Endothelial cell (in vitro differentiated cells): ENCODE measurements around the gene CENPM. TPM values are rescaled to one million over a fixed set of nuclear protein-coding genes. Genes with fewer than 3 reads are reported as not detected.

Source experiments
- DNase-seq: peaks from one replicate; pipeline ENCODE4 v3.0.0; 2021; ENCODE audit warnings: low spot score
- H3K27ac Mint-ChIP-seq: one replicate; pipeline ENCODE4 v1.8.0; 2021; ENCODE audit warnings: mixed read lengths, inconsistent platforms; ENCODE audit not compliant: unreplicated experiment
- H3K27me3 Mint-ChIP-seq: one replicate; pipeline ENCODE4 v1.8.0; 2021; ENCODE audit warnings: mild to moderate bottlenecking, moderate library complexity, mixed read lengths, inconsistent platforms; ENCODE audit not compliant: unreplicated experiment
- H3K36me3 Mint-ChIP-seq: one replicate; pipeline ENCODE4 v1.8.0; 2021; ENCODE audit warnings: mild to moderate bottlenecking, low read depth, mixed read lengths, inconsistent platforms; ENCODE audit not compliant: unreplicated experiment
- H3K4me1 Mint-ChIP-seq: one replicate; pipeline ENCODE4 v1.8.0; 2021; ENCODE audit warnings: mild to moderate bottlenecking, mixed read lengths, inconsistent platforms; ENCODE audit not compliant: unreplicated experiment
- H3K4me3 Mint-ChIP-seq: one replicate; pipeline ENCODE4 v1.8.0; 2021; ENCODE audit warnings: mild to moderate bottlenecking, mixed read lengths, inconsistent platforms; ENCODE audit not compliant: unreplicated experiment
- H3K9me3 Mint-ChIP-seq: one replicate; pipeline ENCODE4 v1.8.0; 2021; ENCODE audit warnings: mixed read lengths, inconsistent platforms; ENCODE audit not compliant: unreplicated experiment
- total RNA-seq: library from RNA; stranded (reverse); fragmentation: NEBNext Ultra II Directional; extraction: Animal tissue kit (Norgen Biotek cat#: 25700); gene quantifications from one replicate; pipeline ENCODE4 v1.2.1, GENCODE V29; 2021; ENCODE audit not compliant: unreplicated experiment
- TF ChIP-seq, protein P1 (sequence below): fragments of 200-600 bp; sonication (generic); IDR thresholded peaks from one replicate; pipeline ENCODE4 v1.5.0; 2021; ENCODE audit warnings: antibody characterized with exemption; ENCODE audit not compliant: unreplicated experiment

CENPM gene
- total RNA-seq, 1 donor from 2014 or later, result 5.2 TPM

DNA sequence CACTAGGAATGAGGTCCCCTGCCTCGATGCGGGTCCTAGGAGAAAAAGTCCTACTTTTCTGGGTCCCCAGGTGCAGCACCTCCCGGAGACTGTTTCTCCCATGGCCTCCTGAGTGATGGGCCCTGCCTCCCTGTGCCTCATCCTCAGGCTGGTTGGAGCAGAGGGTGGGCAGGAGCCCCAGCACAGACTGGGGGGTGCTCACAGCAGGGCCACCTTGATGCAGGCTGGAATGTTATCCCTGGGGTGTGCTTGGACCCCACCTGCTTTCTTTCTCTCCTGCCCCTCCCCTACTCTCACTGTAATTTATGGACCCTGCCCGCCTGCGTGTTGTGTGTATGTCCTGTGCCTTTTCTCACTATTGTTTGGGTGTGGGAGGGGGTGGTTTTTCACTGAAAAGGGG is 40.1 kb downstream of the CENPM start:
- DNase-seq, result no peak
- H3K27ac Mint-ChIP-seq, result no peak overlapping the region
- peaks cover 22% of the 10 kb centered on the region for H3K36me3 Mint-ChIP-seq

GRCh38 chr22:41905411-41906202 is 41.3 kb downstream of the CENPM start:
- TF ChIP-seq, protein P1, sequence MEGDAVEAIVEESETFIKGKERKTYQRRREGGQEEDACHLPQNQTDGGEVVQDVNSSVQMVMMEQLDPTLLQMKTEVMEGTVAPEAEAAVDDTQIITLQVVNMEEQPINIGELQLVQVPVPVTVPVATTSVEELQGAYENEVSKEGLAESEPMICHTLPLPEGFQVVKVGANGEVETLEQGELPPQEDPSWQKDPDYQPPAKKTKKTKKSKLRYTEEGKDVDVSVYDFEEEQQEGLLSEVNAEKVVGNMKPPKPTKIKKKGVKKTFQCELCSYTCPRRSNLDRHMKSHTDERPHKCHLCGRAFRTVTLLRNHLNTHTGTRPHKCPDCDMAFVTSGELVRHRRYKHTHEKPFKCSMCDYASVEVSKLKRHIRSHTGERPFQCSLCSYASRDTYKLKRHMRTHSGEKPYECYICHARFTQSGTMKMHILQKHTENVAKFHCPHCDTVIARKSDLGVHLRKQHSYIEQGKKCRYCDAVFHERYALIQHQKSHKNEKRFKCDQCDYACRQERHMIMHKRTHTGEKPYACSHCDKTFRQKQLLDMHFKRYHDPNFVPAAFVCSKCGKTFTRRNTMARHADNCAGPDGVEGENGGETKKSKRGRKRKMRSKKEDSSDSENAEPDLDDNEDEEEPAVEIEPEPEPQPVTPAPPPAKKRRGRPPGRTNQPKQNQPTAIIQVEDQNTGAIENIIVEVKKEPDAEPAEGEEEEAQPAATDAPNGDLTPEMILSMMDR, result no peak
- DNase-seq, result no peak
- peaks cover 7% of the 10 kb centered on the region for H3K27me3 Mint-ChIP-seq
- no peaks in the 10 kb centered on the region for H3K9me3 Mint-ChIP-seq
- no peak overlapping the region for H3K27ac Mint-ChIP-seq
- H3K4me3 Mint-ChIP-seq, result peak overlapping the region; percentile 51
- H3K4me1 Mint-ChIP-seq, result peaks cover 9% of the 10 kb centered on the region
- peaks cover 24% of the 10 kb centered on the region for H3K36me3 Mint-ChIP-seq

More for the DNA sequence above, 40.1 kb downstream of the CENPM start:
- H3K4me1 Mint-ChIP-seq, result peaks cover 9% of the 10 kb centered on the region
- H3K9me3 Mint-ChIP-seq, result no peaks in the 10 kb centered on the region
- TF ChIP-seq, protein P1, result no peak
- peak overlapping the region; percentile 45 for H3K4me3 Mint-ChIP-seq
- peaks cover 13% of the 10 kb centered on the region for H3K27me3 Mint-ChIP-seq

DNA sequence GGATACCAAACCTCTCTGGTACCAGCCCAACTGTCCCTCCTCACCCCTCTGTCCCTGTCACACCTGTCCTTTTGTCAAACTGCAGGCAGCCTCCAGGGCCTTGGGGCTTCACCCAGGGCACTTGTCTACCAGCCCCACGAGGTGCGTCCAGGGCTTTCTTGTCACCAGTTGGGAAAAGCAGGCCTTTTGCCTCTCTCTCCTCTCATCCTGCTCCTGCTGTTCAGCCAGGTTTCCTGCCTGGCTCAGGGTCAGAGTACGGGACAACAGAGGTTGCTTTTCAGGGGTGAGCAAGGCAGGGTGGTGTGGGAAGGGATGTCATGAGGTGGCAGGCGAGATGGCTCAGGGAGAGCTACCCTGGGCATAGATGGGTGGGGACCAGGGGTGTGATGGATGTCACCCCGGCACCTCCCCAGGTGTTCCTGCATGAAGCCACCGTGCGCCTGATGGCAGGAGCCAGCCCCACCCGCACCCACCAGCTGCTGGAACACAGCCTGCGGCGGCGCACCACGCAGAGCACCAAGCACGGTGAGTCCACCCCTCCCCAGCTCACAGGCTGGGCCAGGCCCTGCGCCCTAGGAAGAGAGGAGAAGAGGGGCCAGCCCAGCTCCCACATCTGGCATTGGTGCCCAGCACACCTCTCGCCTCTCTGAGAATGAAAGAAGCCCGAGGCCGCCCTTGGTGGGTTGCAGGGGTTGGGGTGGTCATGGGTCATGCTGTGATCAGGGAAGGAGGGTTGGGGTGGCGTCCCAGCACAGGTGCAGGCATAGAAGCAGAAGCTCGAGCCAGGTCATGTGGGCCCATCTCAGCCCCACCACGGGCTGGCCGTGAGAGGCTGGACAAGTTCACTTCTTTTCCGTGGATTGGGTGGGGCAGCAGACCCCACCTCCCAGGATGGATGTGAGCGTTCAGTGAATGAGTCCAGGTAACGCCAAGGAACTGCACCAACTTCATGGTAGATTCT is 42.2 kb downstream of the CENPM start:
- Mint-ChIP-seq H3K27ac (no peak overlapping the region), H3K36me3 (peaks cover 29% of the 10 kb centered on the region), H3K27me3 (peaks cover 9% of the 10 kb centered on the region), H3K4me3 (no peak overlapping the region), H3K4me1 (peaks cover 9% of the 10 kb centered on the region), H3K9me3 (no peaks in the 10 kb centered on the region)
- no peak for DNase-seq
- TF ChIP-seq, protein P1, result no peak

- TF ChIP-seq, protein P1, result no peak
- Mint-ChIP-seq H3K9me3 (no peaks in the 10 kb centered on the region), H3K36me3 (peaks cover 37% of the 10 kb centered on the region), H3K27me3 (peaks cover 6% of the 10 kb centered on the region), H3K4me1 (peaks cover 5% of the 10 kb centered on the region), H3K27ac (no peak overlapping the region), H3K4me3 (no peak overlapping the region)
- no peak for DNase-seq
These were observed 44.0 kb downstream of the CENPM start for GRCh38 chr22:41902932-41903421.
